IPS DF 19.7 (cell line): Measurements from ENCODE around the gene FAM174C.

Source experiments
- DNase-seq: peaks from one replicate; pipeline ENCODE4 v3.0.0-alpha.2; 2013; ENCODE audit warnings: low read depth, low spot score

FAM174C gene

GRCh38 chr19:1273263-1274041, 1.9 kb upstream of the FAM174C start:
- DNase-seq: no peak

- DNase-seq: no peak
Measured at GRCh38 chr19:1274081-1274851, 1.1 kb upstream of the FAM174C start.

GRCh38 chr19:1274852-1275259, 474 bp upstream of the FAM174C start:
- DNase-seq: no peak

- DNase-seq: no peak
Measured at GRCh38 chr19:1275976-1276627, 772 bp downstream of the FAM174C start.

GRCh38 chr19:1276628-1277022, 1.3 kb downstream of the FAM174C start:
- DNase-seq: no peak

- DNase-seq: no peak
Measured at GRCh38 chr19:1277061-1277460, 1.7 kb downstream of the FAM174C start.

GRCh38 chr19:1278074-1278473, 2.7 kb downstream of the FAM174C start:
- DNase-seq: no peak

GRCh38 chr19:1278713-1279660, 3.7 kb downstream of the FAM174C start:
- no peak for DNase-seq

- no peak for DNase-seq
Measured at GRCh38 chr19:1279782-1280341, 4.5 kb downstream of the FAM174C start.

- no peak for DNase-seq
Measured at GRCh38 chr19:1280636-1281568, 5.6 kb downstream of the FAM174C start.

- DNase-seq: no peak
Measured at GRCh38 chr19:1281569-1282287, 6.4 kb downstream of the FAM174C start.

GRCh38 chr19:1282588-1283206, 7.4 kb downstream of the FAM174C start:
- no peak for DNase-seq

- DNase-seq: no peak
Measured at GRCh38 chr19:1283207-1283916, 8.0 kb downstream of the FAM174C start.

GRCh38 chr19:1283917-1284292, 8.6 kb downstream of the FAM174C start:
- DNase-seq: no peak

- no peak for DNase-seq
Measured at GRCh38 chr19:1284293-1284978, 9.1 kb downstream of the FAM174C start.

GRCh38 chr19:1284979-1285736, 9.8 kb downstream of the FAM174C start:
- no peak for DNase-seq
